Measurements from ENCODE around the gene PPP6R3. TPM values are rescaled to one million over a fixed set of nuclear protein-coding genes. Genes with fewer than 3 reads are reported as not detected.

Gene PPP6R3
- total RNA-seq, 3 donors from 2014 or later, result 126 to 129 (median 128) TPM

- H3K4me3 Mint-ChIP-seq, result no peak overlapping the region
- peaks cover 22% of the 10 kb centered on the region for H3K36me3 Mint-ChIP-seq (ENCODE audit: insufficient read depth)
Observed at GRCh38 chr11:68479390-68479789, 18.8 kb downstream of the PPP6R3 start.

GRCh38 chr11:68480193-68480592 lies 19.6 kb downstream of the PPP6R3 start:
- H3K4me1 Mint-ChIP-seq (ENCODE audit: low read depth), result peaks cover 69% of the 10 kb centered on the region
- no peaks in the 10 kb centered on the region for H3K9me3 Mint-ChIP-seq
- peaks cover 19% of the 10 kb centered on the region for H3K36me3 Mint-ChIP-seq (ENCODE audit: insufficient read depth)
- DNase-seq, result no peak
- H3K4me3 Mint-ChIP-seq, result no peak overlapping the region
- no peaks in the 10 kb centered on the region for H3K27me3 Mint-ChIP-seq (ENCODE audit: low read depth)
- no peak for ATAC-seq

More at GRCh38 chr11:68479390-68479789, 18.8 kb downstream of the PPP6R3 start:
- Mint-ChIP-seq H3K27me3 (ENCODE audit: low read depth) (no peaks in the 10 kb centered on the region), H3K4me1 (ENCODE audit: low read depth) (peaks cover 66% of the 10 kb centered on the region), H3K9me3 (no peaks in the 10 kb centered on the region)
- DNase-seq, result no peak
- ATAC-seq, result no peak

GRCh38 chr11:68480852-68481510 lies 20.4 kb downstream of the PPP6R3 start:
- Mint-ChIP-seq H3K9me3 (no peaks in the 10 kb centered on the region), H3K4me3 (no peak overlapping the region), H3K4me1 (ENCODE audit: low read depth) (peaks cover 72% of the 10 kb centered on the region), H3K27me3 (ENCODE audit: low read depth) (no peaks in the 10 kb centered on the region), H3K36me3 (ENCODE audit: insufficient read depth) (peaks cover 19% of the 10 kb centered on the region)
- no peak for DNase-seq
- ATAC-seq, result no peak

- H3K4me1 Mint-ChIP-seq (ENCODE audit: low read depth), result peaks cover 78% of the 10 kb centered on the region
- peaks cover 19% of the 10 kb centered on the region for H3K36me3 Mint-ChIP-seq (ENCODE audit: insufficient read depth)
- no peaks in the 10 kb centered on the region for H3K9me3 Mint-ChIP-seq
Observed at GRCh38 chr11:68481579-68482240, 21.2 kb downstream of the PPP6R3 start.

GRCh38 chr11:68488623-68489022 lies 28.1 kb downstream of the PPP6R3 start:
- peaks cover 7% of the 10 kb centered on the region for H3K36me3 Mint-ChIP-seq (ENCODE audit: insufficient read depth)
- no peaks in the 10 kb centered on the region for H3K27me3 Mint-ChIP-seq (ENCODE audit: low read depth)
- DNase-seq, result no peak
- H3K9me3 Mint-ChIP-seq, result no peaks in the 10 kb centered on the region
- H3K4me3 Mint-ChIP-seq, result no peak overlapping the region
- H3K4me1 Mint-ChIP-seq (ENCODE audit: low read depth), result peaks cover 78% of the 10 kb centered on the region
- ATAC-seq, result no peak

More at GRCh38 chr11:68481579-68482240, 21.2 kb downstream of the PPP6R3 start:
- DNase-seq, result no peak
- H3K4me3 Mint-ChIP-seq, result no peak overlapping the region
- no peak for ATAC-seq
- no peaks in the 10 kb centered on the region for H3K27me3 Mint-ChIP-seq (ENCODE audit: low read depth)

GRCh38 chr11:68495220-68495729 lies 34.7 kb downstream of the PPP6R3 start:
- Mint-ChIP-seq H3K27me3 (ENCODE audit: low read depth) (no peaks in the 10 kb centered on the region), H3K4me3 (no peak overlapping the region), H3K36me3 (ENCODE audit: insufficient read depth) (peaks cover 5% of the 10 kb centered on the region), H3K9me3 (no peaks in the 10 kb centered on the region), H3K4me1 (ENCODE audit: low read depth) (peaks cover 76% of the 10 kb centered on the region)
- DNase-seq (no peak), ATAC-seq (no peak)

- no peaks in the 10 kb centered on the region for H3K36me3 Mint-ChIP-seq (ENCODE audit: insufficient read depth)
- no peak overlapping the region for H3K4me3 Mint-ChIP-seq
- no peaks in the 10 kb centered on the region for H3K9me3 Mint-ChIP-seq
- no peak for ATAC-seq
- H3K4me1 Mint-ChIP-seq (ENCODE audit: low read depth), result peaks cover 75% of the 10 kb centered on the region
- no peak for DNase-seq
- H3K27me3 Mint-ChIP-seq (ENCODE audit: low read depth), result no peaks in the 10 kb centered on the region
Observed at GRCh38 chr11:68495872-68496271, 35.3 kb downstream of the PPP6R3 start.

- Mint-ChIP-seq H3K4me3 (no peak overlapping the region), H3K27me3 (ENCODE audit: low read depth) (no peaks in the 10 kb centered on the region), H3K36me3 (ENCODE audit: insufficient read depth) (peaks cover 2% of the 10 kb centered on the region), H3K9me3 (no peaks in the 10 kb centered on the region), H3K4me1 (ENCODE audit: low read depth) (peaks cover 75% of the 10 kb centered on the region)
- ATAC-seq, result no peak
- DNase-seq, result no peak
Observed at GRCh38 chr11:68497761-68498160, 37.2 kb downstream of the PPP6R3 start.

GRCh38 chr11:68498321-68498720 lies 37.8 kb downstream of the PPP6R3 start:
- ATAC-seq (no peak), DNase-seq (no peak)
- H3K27me3 Mint-ChIP-seq (ENCODE audit: low read depth), result no peaks in the 10 kb centered on the region
- H3K4me3 Mint-ChIP-seq, result no peak overlapping the region
- H3K9me3 Mint-ChIP-seq, result no peaks in the 10 kb centered on the region
- H3K4me1 Mint-ChIP-seq (ENCODE audit: low read depth), result peaks cover 77% of the 10 kb centered on the region
- H3K36me3 Mint-ChIP-seq (ENCODE audit: insufficient read depth), result peaks cover 2% of the 10 kb centered on the region

- Mint-ChIP-seq H3K36me3 (ENCODE audit: insufficient read depth) (peaks cover 2% of the 10 kb centered on the region), H3K4me1 (ENCODE audit: low read depth) (peaks cover 84% of the 10 kb centered on the region), H3K9me3 (no peaks in the 10 kb centered on the region), H3K4me3 (no peak overlapping the region), H3K27me3 (ENCODE audit: low read depth) (no peaks in the 10 kb centered on the region)
- ATAC-seq (no peak), DNase-seq (no peak)
Observed at GRCh38 chr11:68498903-68499883, 38.6 kb downstream of the PPP6R3 start.

GRCh38 chr11:68500206-68500605 lies 39.7 kb downstream of the PPP6R3 start:
- no peaks in the 10 kb centered on the region for H3K27me3 Mint-ChIP-seq (ENCODE audit: low read depth)
- no peaks in the 10 kb centered on the region for H3K9me3 Mint-ChIP-seq
- peaks cover 86% of the 10 kb centered on the region for H3K4me1 Mint-ChIP-seq (ENCODE audit: low read depth)
- peaks cover 2% of the 10 kb centered on the region for H3K36me3 Mint-ChIP-seq (ENCODE audit: insufficient read depth)
- ATAC-seq, result no peak
- DNase-seq, result no peak
- H3K4me3 Mint-ChIP-seq, result no peak overlapping the region

- Mint-ChIP-seq H3K4me1 (ENCODE audit: low read depth) (peaks cover 84% of the 10 kb centered on the region), H3K36me3 (ENCODE audit: insufficient read depth) (peaks cover 2% of the 10 kb centered on the region), H3K4me3 (no peak overlapping the region), H3K9me3 (no peaks in the 10 kb centered on the region), H3K27me3 (ENCODE audit: low read depth) (no peaks in the 10 kb centered on the region)
- DNase-seq (no peak), ATAC-seq (no peak)
Observed at GRCh38 chr11:68501813-68502212, 41.3 kb downstream of the PPP6R3 start.

GRCh38 chr11:68503251-68503687 lies 42.7 kb downstream of the PPP6R3 start:
- Mint-ChIP-seq H3K4me3 (no peak overlapping the region), H3K9me3 (no peaks in the 10 kb centered on the region), H3K36me3 (ENCODE audit: insufficient read depth) (peaks cover 6% of the 10 kb centered on the region), H3K27me3 (ENCODE audit: low read depth) (no peaks in the 10 kb centered on the region), H3K4me1 (ENCODE audit: low read depth) (peaks cover 82% of the 10 kb centered on the region)
- no peak for ATAC-seq
- DNase-seq, result no peak

GRCh38 chr11:68503792-68504191 lies 43.2 kb downstream of the PPP6R3 start:
- ATAC-seq, result no peak
- Mint-ChIP-seq H3K4me3 (no peak overlapping the region), H3K9me3 (no peaks in the 10 kb centered on the region), H3K27me3 (ENCODE audit: low read depth) (no peaks in the 10 kb centered on the region), H3K36me3 (ENCODE audit: insufficient read depth) (peaks cover 6% of the 10 kb centered on the region), H3K4me1 (ENCODE audit: low read depth) (peaks cover 82% of the 10 kb centered on the region)
- no peak for DNase-seq

All from activated T-cell treated with anti-CD3 and anti-CD28 coated beads, Interleukin-2, amount 50 U/mL, for 4 hours (primary cell).